Activated CD4-positive, alpha-beta T cell treated with anti-CD3 and anti-CD28 coated beads for 36 hours (primary cell): ENCODE measurements around the gene SEMA4D. TPM values are rescaled to one million over a fixed set of nuclear protein-coding genes. Genes with fewer than 3 reads are reported as not detected.

Experiments
- ATAC-seq: fragments of 200-7000 bp; cut with Tn5 transposase; one replicate; pipeline ENCODE4 v1.10.0; 2021; ENCODE audit warnings: mild to moderate bottlenecking, moderate library complexity
- CTCF ChIA-PET: fragments of 350-600 bp; sonication (Branson Sonifier 250); formaldehyde crosslinking; loops from one replicate; lab custom pipeline; 2021; ENCODE audit warnings: antibody characterized with exemption; lab: Charles Lee
- POLR2A ChIA-PET: fragments of 350-600 bp; sonication (Branson Sonifier 250); formaldehyde crosslinking; loops from one replicate; lab custom pipeline; 2021; ENCODE audit warnings: antibody characterized with exemption, inconsistent platforms; lab: Charles Lee
- DNase-seq: peaks from one replicate; pipeline ENCODE4 v3.0.0-alpha.2; 2020
- H3K27ac Mint-ChIP-seq: one replicate; pipeline ENCODE4 v1.8.0; 2021; ENCODE audit warnings: mixed read lengths
- H3K27me3 Mint-ChIP-seq: one replicate; pipeline ENCODE4 v1.8.0; 2021; ENCODE audit warnings: mixed read lengths
- H3K36me3 Mint-ChIP-seq: one replicate; pipeline ENCODE4 v1.8.0; 2021; ENCODE audit warnings: low read depth, mixed read lengths
- H3K4me1 Mint-ChIP-seq: one replicate; pipeline ENCODE4 v1.8.0; 2021; ENCODE audit warnings: mixed read lengths
- H3K4me3 Mint-ChIP-seq: one replicate; pipeline ENCODE4 v1.8.0; 2021; ENCODE audit warnings: mild to moderate bottlenecking, moderate library complexity, mixed read lengths
- H3K9me3 Mint-ChIP-seq: one replicate; pipeline ENCODE4 v1.8.0; 2021; ENCODE audit warnings: low read depth, mixed read lengths
- intact Hi-C, 2 experiments: fragments of 100-400 bp; cut with DNase I in 1 of 2; cut with micrococcal nuclease in 1 of 2; formaldehyde crosslinking; loops; one replicate each; pipeline versions ENCODE4 v1.14.2 to v1.15.1; 2022 to 2024; cut with DNase I, micrococcal nuclease
- total RNA-seq, 2 experiments: library from RNA; stranded (reverse); gene quantifications; one replicate each; pipeline ENCODE4 v1.2.3, GENCODE V29; 2021

Gene SEMA4D
- total RNA-seq, 2 experiments from 2014 or later, result 215 to 226 TPM

DNA sequence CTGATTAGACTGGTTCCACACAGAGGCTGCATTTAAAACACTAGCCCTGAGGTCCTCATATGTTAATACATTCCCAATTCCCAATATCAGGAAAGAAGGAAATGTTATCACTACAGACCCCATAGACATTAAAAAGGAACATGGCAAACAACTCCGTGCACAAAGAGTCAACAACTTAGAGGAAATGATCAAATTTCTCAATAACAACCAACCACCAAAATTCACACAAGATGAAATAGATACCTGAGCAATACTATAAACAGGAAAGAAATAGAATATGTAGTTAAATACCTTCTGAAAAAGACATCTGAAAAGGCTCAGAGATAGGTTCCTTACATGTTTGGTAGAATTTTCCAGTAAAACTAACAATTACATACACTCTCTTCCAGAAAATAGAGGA lies 28.9 kb downstream of the SEMA4D start:
- H3K27me3 Mint-ChIP-seq, result no peaks in the 10 kb centered on the region
- H3K4me3 Mint-ChIP-seq, result peak overlapping the region; percentile 62
- H3K27ac Mint-ChIP-seq, result peak overlapping the region; percentile 95
- intact Hi-C loops, result loop anchor here in 1 of 2 experiments (5.0 kb wide), 1 partner anchor 68 kb away; no protein-coding TSS in a partner anchor
- POLR2A ChIA-PET, result no interaction called here
- no peak for ATAC-seq
- CTCF ChIA-PET, result interaction anchor here (1.0 to 1.4 kb wide), 3 partner anchors 14 to 79 kb away, joined by 3 to 5 read pairs (median 3); no protein-coding TSS in a partner anchor
- H3K9me3 Mint-ChIP-seq, result no peaks in the 10 kb centered on the region
- DNase-seq, result no peak
- peaks cover 94% of the 10 kb centered on the region for H3K4me1 Mint-ChIP-seq
- H3K36me3 Mint-ChIP-seq, result peaks cover 80% of the 10 kb centered on the region

GRCh38 chr9:89468281-89468960 lies 29.5 kb downstream of the SEMA4D start:
- Mint-ChIP-seq H3K4me1 (peaks cover 94% of the 10 kb centered on the region), H3K9me3 (no peaks in the 10 kb centered on the region), H3K4me3 (peak overlapping the region; percentile 62), H3K36me3 (peaks cover 79% of the 10 kb centered on the region), H3K27me3 (no peaks in the 10 kb centered on the region), H3K27ac (peak overlapping the region; percentile 95)
- DNase-seq (peak; percentile 20), ATAC-seq (no peak)
- POLR2A ChIA-PET, result no interaction called here
- CTCF ChIA-PET, result interaction anchor here (1.1 to 1.4 kb wide), 3 partner anchors 21 to 80 kb away, joined by 3 to 4 read pairs (median 3); no protein-coding TSS in a partner anchor
- intact Hi-C loops, result loop anchor here in 1 of 2 experiments (5.0 kb wide), 1 partner anchor 69 kb away; no protein-coding TSS in a partner anchor

DNA sequence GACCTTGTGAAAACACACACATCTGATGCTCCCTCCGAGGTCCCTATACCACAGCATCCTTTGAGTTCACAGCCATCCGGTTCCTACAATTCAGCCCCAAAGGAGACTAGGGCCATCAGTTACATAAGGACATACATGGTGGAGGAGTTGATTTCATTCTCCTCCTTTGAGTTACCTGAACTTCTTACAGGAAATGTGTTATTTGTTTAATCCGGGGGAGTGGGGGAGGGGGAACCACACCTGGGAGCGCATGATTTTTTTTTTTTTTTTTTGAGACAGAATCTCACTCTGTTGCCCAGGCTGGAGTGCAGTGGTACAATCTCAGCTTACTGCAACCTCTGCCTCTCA lies 30.7 kb downstream of the SEMA4D start:
- Mint-ChIP-seq H3K4me1 (peaks cover 95% of the 10 kb centered on the region), H3K27ac (peak overlapping the region; percentile 95), H3K4me3 (peak overlapping the region; percentile 62), H3K36me3 (peaks cover 78% of the 10 kb centered on the region), H3K27me3 (no peaks in the 10 kb centered on the region), H3K9me3 (no peaks in the 10 kb centered on the region)
- intact Hi-C loops, result loop anchor here (1.0 to 5.0 kb wide), 6 partner anchors 11 to 149 kb away; partner anchors contain the start of genes SECISBP2 (in 1 of the 2) and SEMA4D (in 1 of the 2)
- DNase-seq, result no peak
- ChIA-PET POLR2A (interaction anchor here (0.8 to 1.7 kb wide), 4 partner anchors 10 to 57 kb away, joined by 3 to 21 read pairs (median 6); no protein-coding TSS in a partner anchor), CTCF (interaction anchor here (0.6 to 2.4 kb wide), 10 partner anchors 10 to 104 kb away, joined by 3 to 9 read pairs (median 3); no protein-coding TSS in a partner anchor)
- ATAC-seq, result peak; percentile 22

DNA sequence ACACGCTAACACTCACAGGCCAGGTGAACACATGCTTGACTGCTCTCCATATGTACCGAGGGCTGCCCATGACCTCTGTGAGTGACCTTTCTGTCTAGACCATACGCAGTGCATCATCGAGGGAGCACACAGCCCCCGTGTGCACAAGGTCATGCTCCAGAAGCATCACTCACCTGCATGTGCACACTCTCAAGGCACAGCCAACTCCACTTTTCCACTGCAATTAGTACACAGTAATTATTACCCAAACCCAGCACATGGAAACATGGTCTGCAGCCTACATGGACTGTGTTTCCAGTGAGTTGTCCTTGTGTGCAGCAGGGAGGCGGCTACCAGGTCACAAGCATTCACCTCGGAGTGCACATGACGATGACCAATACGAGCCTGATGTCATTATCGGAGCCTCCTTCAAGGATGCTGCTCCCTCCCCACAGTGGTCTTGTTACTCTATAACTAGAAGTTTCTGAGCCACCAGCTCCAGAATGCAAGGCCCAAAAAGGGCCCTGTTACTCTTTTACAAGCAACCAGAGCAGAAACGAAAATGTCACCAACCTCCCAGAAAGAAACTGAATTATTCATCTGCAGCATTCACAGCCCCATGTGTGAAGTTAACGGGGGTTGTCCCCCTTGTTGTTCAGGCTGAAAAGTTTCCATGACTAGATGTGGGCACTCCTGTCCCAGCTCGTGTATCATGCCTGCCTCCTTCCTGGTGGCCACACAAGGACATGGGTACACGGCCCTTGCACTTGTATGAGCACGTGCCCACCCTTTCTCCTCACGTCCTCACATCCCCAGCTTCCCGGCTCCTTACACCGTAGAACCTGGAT lies 31.2 kb downstream of the SEMA4D start:
- Mint-ChIP-seq H3K27me3 (no peaks in the 10 kb centered on the region), H3K9me3 (no peaks in the 10 kb centered on the region), H3K27ac (peak overlapping the region; percentile 95), H3K4me1 (peaks cover 96% of the 10 kb centered on the region), H3K36me3 (peaks cover 79% of the 10 kb centered on the region), H3K4me3 (peak overlapping the region; percentile 62)
- CTCF ChIA-PET, result interaction anchor here (0.6 to 2.4 kb wide), 11 partner anchors 10 to 105 kb away, joined by 3 to 9 read pairs (median 3); no protein-coding TSS in a partner anchor
- ATAC-seq (peak; percentile 73), DNase-seq (peak; percentile 80)
- POLR2A ChIA-PET, result interaction anchor here (0.5 to 1.7 kb wide), 7 partner anchors 9 to 1163 kb away, joined by 3 to 21 read pairs (median 4); no protein-coding TSS in a partner anchor
- intact Hi-C loops, result loop anchor here (1.0 to 5.0 kb wide), 8 partner anchors 12 to 148 kb away; partner anchors contain the start of genes SEMA4D (in 2 of the 2) and SECISBP2 (in 1 of the 2)

GRCh38 chr9:89465726-89466308 lies 32.1 kb downstream of the SEMA4D start:
- Mint-ChIP-seq H3K27ac (peak overlapping the region; percentile 95), H3K4me1 (peaks cover 97% of the 10 kb centered on the region), H3K4me3 (peak overlapping the region; percentile 62), H3K9me3 (no peaks in the 10 kb centered on the region), H3K36me3 (peaks cover 74% of the 10 kb centered on the region), H3K27me3 (no peaks in the 10 kb centered on the region)
- CTCF ChIA-PET, result interaction anchor here (0.7 to 2.4 kb wide), 5 partner anchors 10 to 65 kb away, joined by 3 to 8 read pairs (median 4); no protein-coding TSS in a partner anchor
- intact Hi-C loops, result loop anchor here (1.0 to 5.0 kb wide), 4 partner anchors 32 to 71 kb away; partner anchors contain the start of gene SEMA4D (in 2 of the 2)
- POLR2A ChIA-PET, result interaction anchor here (2.3 kb wide), 1 partner anchor 55 kb away, joined by 5 read pairs; no protein-coding TSS in a partner anchor
- peak; percentile 22 for DNase-seq
- no peak for ATAC-seq

GRCh38 chr9:89465001-89465451 lies 32.9 kb downstream of the SEMA4D start:
- no peaks in the 10 kb centered on the region for H3K27me3 Mint-ChIP-seq
- ATAC-seq (no peak), DNase-seq (peak; percentile 9)
- POLR2A ChIA-PET, result interaction anchor here (0.7 to 2.3 kb wide), 3 partner anchors 9 to 83 kb away, joined by 3 to 5 read pairs (median 4); no protein-coding TSS in a partner anchor
- H3K36me3 Mint-ChIP-seq, result peaks cover 74% of the 10 kb centered on the region
- no peaks in the 10 kb centered on the region for H3K9me3 Mint-ChIP-seq
- peak overlapping the region; percentile 61 for H3K4me3 Mint-ChIP-seq
- CTCF ChIA-PET, result interaction anchor here (0.7 to 2.4 kb wide), 5 partner anchors 11 to 64 kb away, joined by 3 to 8 read pairs (median 4); no protein-coding TSS in a partner anchor
- H3K27ac Mint-ChIP-seq, result peak overlapping the region; percentile 95
- H3K4me1 Mint-ChIP-seq, result peaks cover 97% of the 10 kb centered on the region
- intact Hi-C loops, result loop anchor here in 1 of 2 experiments (5.0 kb wide), 1 partner anchor 72 kb away; no protein-coding TSS in a partner anchor

GRCh38 chr9:89464300-89464901 lies 33.5 kb downstream of the SEMA4D start:
- Mint-ChIP-seq H3K9me3 (no peaks in the 10 kb centered on the region), H3K27ac (peak overlapping the region; percentile 95), H3K36me3 (peaks cover 70% of the 10 kb centered on the region), H3K4me1 (peaks cover 97% of the 10 kb centered on the region), H3K4me3 (peak overlapping the region; percentile 61), H3K27me3 (no peaks in the 10 kb centered on the region)
- ATAC-seq, result no peak
- intact Hi-C loops, result loop anchor here (1.0 to 5.0 kb wide), 7 partner anchors 13 to 518 kb away; no protein-coding TSS in a partner anchor
- DNase-seq, result peak; percentile 22
- ChIA-PET POLR2A (interaction anchor here (0.7 to 2.3 kb wide), 3 partner anchors 8 to 84 kb away, joined by 3 to 5 read pairs (median 4); no protein-coding TSS in a partner anchor), CTCF (interaction anchor here (0.9 kb wide), 1 partner anchor 43 kb away, joined by 4 read pairs; no protein-coding TSS in a partner anchor)

DNA sequence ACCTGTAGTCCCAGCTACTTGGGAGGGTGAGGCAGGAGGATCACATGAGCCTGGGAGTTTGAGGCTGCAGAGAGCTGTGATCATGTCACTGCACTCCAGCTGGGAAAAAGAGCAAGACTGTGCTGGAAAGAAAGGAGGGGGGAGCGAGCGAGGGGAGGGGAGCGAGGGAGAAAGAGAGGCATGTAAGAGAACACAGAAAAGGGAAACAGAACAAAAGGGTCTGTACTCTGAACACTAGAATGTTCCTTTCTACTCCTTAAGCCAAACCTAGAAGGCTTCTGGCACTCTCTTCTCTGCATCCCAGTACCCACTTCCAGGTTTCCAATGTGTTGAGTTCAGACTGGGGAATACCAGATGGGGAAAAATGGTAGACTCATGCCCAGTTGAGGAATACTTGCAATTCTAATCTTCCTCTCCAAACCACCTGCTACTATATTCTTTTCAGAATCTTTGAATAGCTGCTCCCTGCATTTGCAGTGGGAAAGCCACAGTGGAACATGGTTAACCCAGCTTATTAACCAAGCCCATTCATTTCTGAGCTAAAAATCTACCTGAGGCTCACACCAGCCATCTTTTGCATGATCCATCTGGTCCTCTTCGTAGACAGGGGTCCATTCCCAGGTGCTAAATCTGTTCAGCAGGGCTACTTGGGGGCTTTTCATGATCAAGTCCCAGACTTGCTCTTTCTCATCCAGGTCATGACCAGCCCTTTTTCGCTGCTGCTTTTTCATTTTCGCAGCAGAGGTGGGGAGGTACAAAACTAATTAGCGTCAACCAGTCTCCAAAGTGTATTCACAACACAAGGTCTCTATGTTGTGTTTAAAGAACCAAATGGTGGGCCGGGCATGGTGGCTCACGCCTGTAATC lies 34.9 kb downstream of the SEMA4D start:
- POLR2A ChIA-PET, result interaction anchor here (1.6 kb wide), 1 partner anchor 16 kb away, joined by 6 read pairs; no protein-coding TSS in a partner anchor
- Mint-ChIP-seq H3K4me1 (peaks cover 97% of the 10 kb centered on the region), H3K27ac (peak overlapping the region; percentile 95), H3K27me3 (no peaks in the 10 kb centered on the region), H3K9me3 (no peaks in the 10 kb centered on the region), H3K36me3 (peaks cover 69% of the 10 kb centered on the region), H3K4me3 (peak overlapping the region; percentile 2)
- intact Hi-C loops, result loop anchor here in 1 of 2 experiments (5.0 kb wide), 1 partner anchor 519 kb away; no protein-coding TSS in a partner anchor
- ATAC-seq (no peak), DNase-seq (peak; percentile 6)
- CTCF ChIA-PET, result interaction anchor here (0.7 to 2.0 kb wide), 6 partner anchors 8 to 86 kb away, joined by 3 to 8 read pairs (median 3); no protein-coding TSS in a partner anchor

DNA sequence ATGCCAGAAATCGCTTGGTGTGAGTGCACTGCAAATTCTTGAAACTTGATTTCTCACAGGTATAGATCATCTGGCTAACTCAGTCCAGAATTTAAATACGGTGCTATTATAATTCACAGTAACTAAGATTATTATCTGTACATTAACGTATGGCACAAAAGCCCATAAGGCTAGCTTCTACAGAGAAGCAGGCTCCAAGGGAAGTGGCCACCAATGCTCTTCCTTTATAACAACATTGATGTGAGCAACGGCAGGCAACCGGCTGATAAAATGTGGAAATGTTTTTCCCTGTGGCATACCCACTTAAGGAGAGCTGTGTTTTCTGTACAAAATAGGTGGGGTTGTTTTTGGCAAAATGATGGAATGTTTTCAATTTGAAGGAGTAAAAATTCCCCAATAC lies 35.7 kb downstream of the SEMA4D start:
- H3K9me3 Mint-ChIP-seq, result no peaks in the 10 kb centered on the region
- H3K36me3 Mint-ChIP-seq, result peaks cover 67% of the 10 kb centered on the region
- no peak overlapping the region for H3K4me3 Mint-ChIP-seq
- H3K27me3 Mint-ChIP-seq, result no peaks in the 10 kb centered on the region
- CTCF ChIA-PET, result interaction anchor here (0.8 to 2.0 kb wide), 3 partner anchors 38 to 87 kb away, joined by 3 to 8 read pairs (median 3); no protein-coding TSS in a partner anchor
- ATAC-seq (no peak), DNase-seq (no peak)
- peak overlapping the region; percentile 95 for H3K27ac Mint-ChIP-seq
- POLR2A ChIA-PET, result interaction anchor here (1.6 kb wide), 1 partner anchor 17 kb away, joined by 6 read pairs; no protein-coding TSS in a partner anchor
- intact Hi-C loops, result loop anchor here in 1 of 2 experiments (5.0 kb wide), 1 partner anchor 520 kb away; no protein-coding TSS in a partner anchor
- peaks cover 98% of the 10 kb centered on the region for H3K4me1 Mint-ChIP-seq
